Heart left ventricle (tissue), 13 donors: ENCODE measurements around the gene DDX51.

Experiments used
- CTCF ChIP-seq, 12 donors: fragments of 200-600 bp; sonication (generic) in 4 of 12; IDR thresholded peaks; one replicate each; pipeline versions ENCODE4 v1.5.0 to v1.8.0; 2018 to 2022; ENCODE audit warnings: antibody characterized with exemption in 12 of 12, mild to moderate bottlenecking in 5 of 12
- POLR2A ChIP-seq, 2 donors: fragments of 450-650 bp; IDR thresholded peaks; one replicate each; pipeline ENCODE4 v1.6.1; 2017; ENCODE audit warnings: antibody characterized with exemption in 2 of 2, mild to moderate bottlenecking in 2 of 2, moderate library complexity in 2 of 2
- donor health status: ischemic (EF 13 %, LVEDD 7.1; RV severe dilation, severe dysfunction).
- donor health status: DM: no; HTN: yes; CAD: no.
- donor health status: DM: no; HTN: no; CAD: no.
- donor health status: ischemic (EF 25% LVEDD 6.9; RV normal size, moderate dysfunction).
- donor health status: ischemic (EF 25% LVEDD 5.7; RV mildly dilated, moderate dysfunction).
- donor health status: ischemic (EF 35%, LVEDD 5.7; RV mildly dilated, moderate dysfunction).
- donor health status: nonischemic (EF 11% LVEDD 7.7; RV severe dilation, severe dysfunction).
- donor health status: DM: yes; HTN: yes; CAD: no.
- donor health status: PGD.
- donor health status: ischemic (EF 29% LVEDD 5.4; RV normal size, mild dysfunction).
- donor health status: nonischemic (EF 23%, LVEDD 6.1; RV moderate dilation, normal function).

DNA sequence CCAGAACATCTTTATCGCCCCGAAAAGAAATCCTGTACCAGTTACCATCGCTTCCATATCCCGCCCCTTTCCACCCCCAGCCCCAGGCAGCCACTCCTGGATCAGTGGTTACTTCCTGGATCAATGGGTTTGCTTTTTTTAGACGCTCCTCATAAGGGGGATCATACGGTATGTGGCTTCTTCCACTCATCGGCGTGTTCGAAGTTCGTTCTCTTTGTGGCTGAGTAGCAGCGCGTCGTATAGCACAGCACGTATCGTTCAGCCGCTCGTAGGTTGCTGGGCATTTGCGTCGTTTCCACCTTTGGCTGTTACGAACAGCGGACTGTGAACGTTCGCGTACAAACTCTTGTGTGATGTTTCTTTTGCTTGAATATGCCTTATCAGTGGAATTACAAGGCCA lies 2.0 kb upstream of the DDX51 start:
- TF ChIP-seq CTCF (IDR thresholded peaks at IDR 0.05) (no peak), POLR2A (IDR thresholded peaks at IDR 0.05) (no peak)
